GM12872 (cell line): Measurements from ENCODE around the gene CARD19.

Experiments
- TF ChIP-seq, protein P1 (sequence below): IDR thresholded peaks from 3 replicates; pipeline ENCODE4 v1.5.1; 2011; ENCODE audit warnings: low read depth, mild to moderate bottlenecking, low read length, moderate library complexity; ENCODE audit not compliant: insufficient read depth

The CARD19 gene

GRCh38 chr9:93059715-93060578 is 36.1 kb upstream of the CARD19 start:
- TF ChIP-seq, protein P1, sequence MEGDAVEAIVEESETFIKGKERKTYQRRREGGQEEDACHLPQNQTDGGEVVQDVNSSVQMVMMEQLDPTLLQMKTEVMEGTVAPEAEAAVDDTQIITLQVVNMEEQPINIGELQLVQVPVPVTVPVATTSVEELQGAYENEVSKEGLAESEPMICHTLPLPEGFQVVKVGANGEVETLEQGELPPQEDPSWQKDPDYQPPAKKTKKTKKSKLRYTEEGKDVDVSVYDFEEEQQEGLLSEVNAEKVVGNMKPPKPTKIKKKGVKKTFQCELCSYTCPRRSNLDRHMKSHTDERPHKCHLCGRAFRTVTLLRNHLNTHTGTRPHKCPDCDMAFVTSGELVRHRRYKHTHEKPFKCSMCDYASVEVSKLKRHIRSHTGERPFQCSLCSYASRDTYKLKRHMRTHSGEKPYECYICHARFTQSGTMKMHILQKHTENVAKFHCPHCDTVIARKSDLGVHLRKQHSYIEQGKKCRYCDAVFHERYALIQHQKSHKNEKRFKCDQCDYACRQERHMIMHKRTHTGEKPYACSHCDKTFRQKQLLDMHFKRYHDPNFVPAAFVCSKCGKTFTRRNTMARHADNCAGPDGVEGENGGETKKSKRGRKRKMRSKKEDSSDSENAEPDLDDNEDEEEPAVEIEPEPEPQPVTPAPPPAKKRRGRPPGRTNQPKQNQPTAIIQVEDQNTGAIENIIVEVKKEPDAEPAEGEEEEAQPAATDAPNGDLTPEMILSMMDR, result no peak

DNA sequence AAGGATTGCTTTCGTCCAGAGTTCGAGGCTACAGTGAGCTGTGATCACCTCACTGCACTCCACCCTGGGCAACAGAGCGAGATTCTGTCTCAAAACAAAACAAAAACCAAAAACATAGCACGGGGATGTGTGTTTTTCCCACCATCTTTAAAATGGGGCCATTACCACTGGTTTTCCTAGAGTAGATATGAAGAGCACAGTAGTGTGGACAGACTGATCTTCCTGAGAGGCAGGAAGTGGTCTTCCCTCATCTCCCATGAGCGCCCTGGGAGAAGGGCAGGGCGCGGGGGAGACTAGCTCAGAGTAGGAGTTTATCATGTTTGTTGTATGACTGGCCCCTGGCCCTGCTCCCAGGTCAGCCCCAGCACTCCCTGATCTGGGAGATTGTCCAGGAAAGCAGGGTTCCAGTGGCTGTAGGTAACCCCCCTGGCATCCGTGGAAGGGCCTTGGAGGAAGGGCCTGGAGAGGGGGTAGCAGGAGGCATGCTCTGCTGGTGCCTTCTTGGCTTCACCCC is 35.2 kb upstream of the CARD19 start:
- TF ChIP-seq, protein P1, result no peak

DNA sequence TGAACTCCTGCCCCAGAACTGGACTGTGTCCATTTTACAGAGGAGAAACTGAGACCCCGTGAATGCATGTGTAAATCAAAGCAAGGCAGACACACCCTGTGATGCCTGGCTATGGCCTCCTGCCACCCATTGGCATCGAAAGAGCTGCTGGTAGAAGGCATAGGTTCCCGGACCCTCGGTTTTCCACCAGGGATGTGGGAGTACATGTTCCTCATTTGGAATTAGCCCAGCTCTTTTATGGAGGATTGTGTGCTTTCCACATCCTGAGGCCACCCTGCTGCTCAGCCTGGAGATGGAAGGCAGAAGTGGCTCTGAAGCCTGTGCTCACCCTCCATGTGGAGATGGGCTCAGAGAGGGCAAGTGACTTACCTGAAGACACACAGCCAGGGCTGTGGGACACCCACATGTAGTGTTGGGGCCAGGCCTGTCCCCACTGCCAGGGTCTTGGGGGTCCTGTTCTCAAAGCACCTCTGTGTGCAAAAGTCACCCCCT is 34.7 kb upstream of the CARD19 start:
- TF ChIP-seq, protein P1, result no peak

- TF ChIP-seq, protein P1, result peak; percentile 27; the same call in 1 of the 3 replicates
These were observed 33.9 kb upstream of the CARD19 start for GRCh38 chr9:93061791-93062763.

DNA sequence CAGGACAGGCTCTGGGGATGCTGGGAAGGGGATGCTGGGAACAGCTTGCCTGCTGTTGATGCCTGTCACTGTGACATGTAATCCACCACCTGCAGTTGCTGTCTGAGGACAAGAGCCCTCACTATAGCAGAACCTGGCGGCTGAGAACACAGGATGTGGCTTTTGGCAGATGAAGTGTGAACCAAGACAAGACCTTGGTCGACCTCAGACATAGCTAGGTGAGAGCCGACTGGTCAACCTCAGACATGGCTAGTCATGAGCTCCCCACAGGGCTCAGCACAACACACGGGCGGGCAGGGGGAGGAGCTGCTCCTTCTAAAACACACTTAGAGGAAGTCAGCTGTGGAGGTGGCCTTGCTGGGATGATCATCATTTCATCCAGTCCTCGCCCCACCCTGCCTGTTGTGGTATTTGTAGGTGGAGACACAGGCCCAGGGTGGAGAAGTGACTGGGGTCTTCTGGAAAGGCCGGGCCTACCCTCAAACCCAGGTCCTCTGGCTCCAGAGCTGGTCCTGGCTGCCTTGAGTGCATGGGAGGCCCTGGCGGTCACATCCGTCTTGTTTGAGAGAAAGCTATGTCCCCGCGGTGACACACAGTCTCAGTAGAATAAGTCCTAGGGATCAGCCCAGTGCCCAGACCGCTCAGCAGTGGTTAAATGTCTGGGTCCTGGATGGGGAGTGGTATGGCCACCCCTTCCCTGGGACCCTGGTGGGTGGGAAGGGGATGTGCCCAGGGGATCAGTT is 31.5 kb upstream of the CARD19 start:
- TF ChIP-seq, protein P1, result no peak

DNA sequence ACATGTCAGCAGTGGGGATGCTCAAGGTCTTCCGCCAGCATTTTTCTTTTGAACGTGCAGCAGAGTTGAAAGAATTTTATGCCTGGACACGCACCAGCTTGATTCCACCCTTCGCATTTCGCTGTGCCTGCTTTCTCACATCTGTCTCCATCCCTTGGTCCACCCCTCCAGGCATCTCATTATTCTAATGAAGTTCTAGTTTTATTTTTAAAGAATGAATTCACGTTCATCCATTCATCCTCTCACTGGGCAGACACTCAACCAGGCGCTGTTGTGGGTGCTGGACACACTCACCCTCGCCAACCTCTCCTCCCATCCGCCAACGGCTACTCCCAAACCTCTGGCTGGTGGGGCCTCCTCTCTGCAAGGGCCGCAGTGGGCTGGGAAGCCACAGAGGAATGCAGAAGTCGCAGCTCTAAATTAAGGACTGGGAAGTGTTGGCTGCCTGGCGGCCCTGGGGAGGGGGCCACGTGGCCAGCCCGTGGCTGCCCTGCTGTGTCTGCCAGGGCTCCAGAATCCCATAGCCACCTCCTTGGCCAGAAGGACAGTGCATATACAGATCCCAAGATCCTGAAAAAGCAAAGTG is 30.8 kb upstream of the CARD19 start:
- TF ChIP-seq, protein P1, result no peak
